Measurements from ENCODE around the gene EIF6.

GRCh38 chr20:35252037-35252461 is 32.5 kb downstream of the EIF6 start:
- TF ChIP-seq ZSCAN30 (tag by site-specific recombination; IDR thresholded peaks at IDR 0.05) (no peak), ZNF174 (tag by site-specific recombination; IDR thresholded peaks at IDR 0.05) (no peak), ZBTB49 (tag by site-specific recombination; IDR thresholded peaks at IDR 0.05; ENCODE audit: low read depth) (no peak), ZNF747 (tag by site-specific recombination; IDR thresholded peaks at IDR 0.05) (no peak), HOXA7 (CRISPR knock-in tag; IDR thresholded peaks at IDR 0.05; ENCODE audit: borderline replicate concordance) (no peak)
- TF ChIP-seq, protein P1, sequence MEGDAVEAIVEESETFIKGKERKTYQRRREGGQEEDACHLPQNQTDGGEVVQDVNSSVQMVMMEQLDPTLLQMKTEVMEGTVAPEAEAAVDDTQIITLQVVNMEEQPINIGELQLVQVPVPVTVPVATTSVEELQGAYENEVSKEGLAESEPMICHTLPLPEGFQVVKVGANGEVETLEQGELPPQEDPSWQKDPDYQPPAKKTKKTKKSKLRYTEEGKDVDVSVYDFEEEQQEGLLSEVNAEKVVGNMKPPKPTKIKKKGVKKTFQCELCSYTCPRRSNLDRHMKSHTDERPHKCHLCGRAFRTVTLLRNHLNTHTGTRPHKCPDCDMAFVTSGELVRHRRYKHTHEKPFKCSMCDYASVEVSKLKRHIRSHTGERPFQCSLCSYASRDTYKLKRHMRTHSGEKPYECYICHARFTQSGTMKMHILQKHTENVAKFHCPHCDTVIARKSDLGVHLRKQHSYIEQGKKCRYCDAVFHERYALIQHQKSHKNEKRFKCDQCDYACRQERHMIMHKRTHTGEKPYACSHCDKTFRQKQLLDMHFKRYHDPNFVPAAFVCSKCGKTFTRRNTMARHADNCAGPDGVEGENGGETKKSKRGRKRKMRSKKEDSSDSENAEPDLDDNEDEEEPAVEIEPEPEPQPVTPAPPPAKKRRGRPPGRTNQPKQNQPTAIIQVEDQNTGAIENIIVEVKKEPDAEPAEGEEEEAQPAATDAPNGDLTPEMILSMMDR (tag by site-specific recombination; IDR thresholded peaks at IDR 0.05) = no peak

All from HEK293 (cell line).